ENCODE data around the gene ACOX3. TPM values are rescaled to one million over a fixed set of nuclear protein-coding genes. Genes with fewer than 3 reads are reported as not detected.

Gene ACOX3
- total and polyA plus RNA-seq, 2 of the 8 experiments (the other 6 are each of a cell fraction or from before 2014, with no cell fraction given), result 2.5 to 9.9 TPM

GRCh38 chr4:8385611-8386010 lies 54.9 kb downstream of the ACOX3 start:
- Histone ChIP-seq H3K36me3 (ENCODE audit: control insufficient read depth in 2 of 4, insufficient read depth in 4 of 4, low read length in 3 of 4) (no peaks in the 10 kb centered on the region), H2AK5ac (ENCODE audit: low read depth, low read length) (no peak overlapping the region), H3K27ac (ENCODE audit: low read depth, low read length) (no peak overlapping the region), H2BK120ac (replicated peaks; ENCODE audit: low read depth, low read length) (no peak overlapping the region), H2BK5ac (ENCODE audit: low read depth, low read length) (no peak overlapping the region), H2AFZ (ENCODE audit: low read length) (no peak overlapping the region), H3K4me3 (ENCODE audit: extremely low read depth in 1 of 4, insufficient read depth in 2 of 4, low read depth in 3 of 4, low read length in 4 of 4) (no peak overlapping the region), H2BK20ac (ENCODE audit: low read length) (no peak overlapping the region), H3K56ac (replicated peaks; ENCODE audit: insufficient read length, low read depth, low read length) (no peak overlapping the region), H4K20me1 (replicated peaks in 1 of 2; ENCODE audit: control insufficient read depth in 1 of 2, insufficient read depth in 2 of 2, low read length in 2 of 2) (peaks cover 0 to 2% of the 10 kb centered on the region in 2 experiments), H3K4me1 (replicated peaks in 1 of 4; ENCODE audit: control insufficient read depth in 3 of 4, insufficient read depth in 4 of 4, low read length in 3 of 4) (peaks cover 0 to 3% (median 0%) of the 10 kb centered on the region in 4 experiments; a peak in 2 of 7 replicates), H3K18ac (ENCODE audit: extremely low read depth, low read length) (no peak overlapping the region), H3K4ac (replicated peaks; ENCODE audit: insufficient read length, low read depth, low read length) (no peak overlapping the region), H3K27me3 (replicated peaks in 1 of 4; ENCODE audit: control insufficient read depth in 3 of 4, extremely low read depth in 1 of 4, insufficient read depth in 3 of 4, low read length in 3 of 4) (no peaks in the 10 kb centered on the region), H3K4me2 (ENCODE audit: insufficient read depth in 1 of 2, low read depth in 2 of 2, low read length in 2 of 2) (no peak overlapping the region), H4K5ac (ENCODE audit: insufficient read length, low read depth, low read length) (no peak overlapping the region), H3K23ac (ENCODE audit: insufficient read length) (no peak overlapping the region), H4K8ac (ENCODE audit: extremely low read depth, insufficient read depth, low read length) (no peak overlapping the region), H3K23me2 (ENCODE audit: low read depth, low read length) (no peaks in the 10 kb centered on the region), H3K79me1 (ENCODE audit: low read depth, low read length) (no peaks in the 10 kb centered on the region; the same call in 1 of the 2 replicates), H2BK12ac (ENCODE audit: low read depth, low read length) (no peak overlapping the region), H4K91ac (replicated peaks; ENCODE audit: insufficient read length, low read length) (no peak overlapping the region), H3K14ac (ENCODE audit: insufficient read length) (no peak overlapping the region), H3K9ac (replicated peaks in 1 of 4; ENCODE audit: extremely low read depth in 1 of 4, low read depth in 3 of 4, low read length in 3 of 4) (no peak overlapping the region), H3K9me3 (ENCODE audit: insufficient read depth in 2 of 2, low read depth in 1 of 2, low read length in 1 of 2) (no peaks in the 10 kb centered on the region), H3K79me2 (ENCODE audit: control insufficient read depth in 1 of 2, insufficient read depth in 2 of 2, low read length in 2 of 2) (no peaks in the 10 kb centered on the region), H2BK15ac (ENCODE audit: low read length) (no peak overlapping the region)
- FAIRE-seq (no peak), DNase-seq (ENCODE audit: low read depth in 1 of 2, low spot score in 2 of 2) (no peak)
- ChIA-PET CTCF (ENCODE audit: partially characterized antibody) (interaction anchor here (1.0 to 1.5 kb wide), 4 partner anchors 10 to 209 kb away, joined by 3 to 4 read pairs (median 4); no protein-coding TSS in a partner anchor), POLR2A (ENCODE audit: partially characterized antibody) (no interaction called here)
- 92% methylated on average over 11 of the region's 11 CpGs; no CpG with 5 or more reads in 1 of the 2 experiments for WGBS, 2 experiments (ENCODE audit: extremely low coverage in 1 of 2, insufficient coverage in 1 of 2, insufficient read length in 1 of 2, insufficient replicate concordance in 2 of 2, low coverage in 1 of 2, low lambda C conversion rate in 2 of 2, missing lambda C conversion rate in 1 of 2)
- TF ChIP-seq KDM1A (IDR thresholded peaks at IDR 0.05; ENCODE audit: borderline replicate concordance, low read length) (no peak), RNF2 (IDR thresholded peaks at IDR 0.05; ENCODE audit: borderline replicate concordance, low read depth, low read length, missing control alignments, poor library complexity, severe bottlenecking) (no peak), CEBPB (IDR thresholded peaks at IDR 0.05; ENCODE audit: low read depth, low read length) (no peak), GABPA (IDR thresholded peaks at IDR 0.05; ENCODE audit: borderline replicate concordance, insufficient read depth, low read length) (no peak), RFX5 (IDR thresholded peaks at IDR 0.05; ENCODE audit: borderline replicate concordance, low read depth, low read length) (no peak), SIX5 (IDR thresholded peaks at IDR 0.05; ENCODE audit: low read depth, low read length) (no peak), CTCF (IDR thresholded peaks at IDR 0.05; ENCODE audit: control extremely low read depth in 1 of 3, insufficient read depth in 1 of 3, low read depth in 1 of 3, low read length in 3 of 3) (no peak), EP300 (IDR thresholded peaks at IDR 0.05; ENCODE audit: borderline replicate concordance in 1 of 2, low read depth in 2 of 2, low read length in 2 of 2) (no peak), HDAC6 (IDR thresholded peaks at IDR 0.05; ENCODE audit: low read depth, low read length) (no peak), TCF12 (IDR thresholded peaks at IDR 0.05; ENCODE audit: low read depth, low read length) (no peak), SRF (IDR thresholded peaks at IDR 0.05; ENCODE audit: low read depth, low read length) (no peak)
